HCT116 (cell line): ENCODE results near the gene GNS. TPM values are rescaled to one million over a fixed set of nuclear protein-coding genes. Genes with fewer than 3 reads are reported as not detected.

ENCODE experiments used
- ATAC-seq: fragments of 200-7000 bp; cut with Tn5 transposase; 2 replicates; pipeline ENCODE4 v1.9.1; 2020; ENCODE audit warnings: mild to moderate bottlenecking, moderate library complexity
- BruUV-seq: library from RNA; stranded (reverse); fragments of 400-500 nt; replicated peaks from 2 replicates; lab custom pipeline; 2021; lab: Mats Ljungman, UMichigan
- CTCF ChIA-PET: fragments of 300-600 bp; sonication (Branson Sonifier 250); formaldehyde crosslinking; loops from one replicate; lab custom pipeline; 2021; ENCODE audit warnings: antibody characterized with exemption; lab: Charles Lee
- POLR2A ChIA-PET: fragments of 300-600, 350-600 bp; sonication (Branson Sonifier 250); formaldehyde crosslinking; loops from one replicate; lab custom pipeline; 2021; ENCODE audit warnings: antibody characterized with exemption; lab: Charles Lee
- RAD21 ChIA-PET, 2 experiments: fragments of 300-600 bp; sonication (Branson Sonifier 250); formaldehyde crosslinking; loops; one replicate each; lab custom pipeline; 2023; ENCODE audit warnings: low total read pairs in 2 of 2; ENCODE audit not compliant: uncharacterized antibody in 2 of 2, unreplicated experiment in 2 of 2, low non-redundant PET in 1 of 2; lab: Charles Lee
- DNase-seq: peaks from one replicate; pipeline ENCODE4 v3.0.0-alpha.2; 2010; ENCODE audit warnings: low read depth, low spot score
- H2AFZ ChIP-seq: fragments of 200-600 bp; shearing (Covaris generic), sonication (generic); 2 replicates; pipeline ENCODE4 v1.6.1; 2017; ENCODE audit warnings: low read depth, mixed run types, mixed read lengths, antibody characterized with exemption, low read length; ENCODE audit not compliant: poor library complexity, severe bottlenecking
- H3K27ac ChIP-seq: 2 replicates; pipeline ENCODE4 v1.5.1; 2012; ENCODE audit warnings: low read depth, low read length
- H3K27me3 ChIP-seq: fragments of 200-600 bp; sonication (generic); 2 replicates; pipeline ENCODE4 v1.6.1; 2016; ENCODE audit warnings: mixed run types, low read length, mixed read lengths; ENCODE audit not compliant: insufficient read depth
- H3K36me3 ChIP-seq, 2 experiments: fragments of 200-500 bp in 1 of 2; fragments of 200-600 bp in 1 of 2; sonication (Bioruptor generic) in 1 of 2; sonication (generic) in 1 of 2; 2 replicates each; pipeline versions ENCODE4 v1.5.1 to v1.6.1; 2014 to 2016; ENCODE audit warnings: low read length in 2 of 2, inconsistent platforms in 1 of 2, mixed read lengths in 1 of 2, mixed run types in 1 of 2; ENCODE audit not compliant: insufficient read depth in 2 of 2, control insufficient read depth in 1 of 2
- H3K4me1 ChIP-seq, 2 experiments: fragments of 200-600 bp in 1 of 2; sonication (generic) in 1 of 2; 2 replicates each; pipeline versions ENCODE4 v1.5.1 to v1.6.1; 2012 to 2017; ENCODE audit warnings: low read length in 2 of 2, inconsistent platforms in 1 of 2, mild to moderate bottlenecking in 1 of 2, mixed read lengths in 1 of 2, mixed run types in 1 of 2, moderate library complexity in 1 of 2; ENCODE audit not compliant: insufficient read depth in 2 of 2, control insufficient read depth in 1 of 2
- H3K4me2 ChIP-seq: fragments of 200-600 bp; sonication (generic); 2 replicates; pipeline ENCODE4 v1.6.1; 2017; ENCODE audit warnings: mixed run types, low read length, mixed read lengths
- H3K4me3 ChIP-seq, 2 experiments: fragments of 200-600 bp in 1 of 2; sonication (generic) in 1 of 2; replicated peaks in 1 of 2; 2 replicates each; pipeline ENCODE4 v1.5.1; 2011 to 2016; ENCODE audit warnings: low read length in 2 of 2, control low read depth in 1 of 2, low read depth in 1 of 2, mild to moderate bottlenecking in 1 of 2, mixed read lengths in 1 of 2, mixed run types in 1 of 2
- H3K79me2 ChIP-seq: fragments of 200-600 bp; sonication (generic); 2 replicates; pipeline ENCODE4 v1.6.1; 2017; ENCODE audit warnings: mild to moderate bottlenecking, mixed run types, low read length, moderate library complexity, mixed read lengths; ENCODE audit not compliant: insufficient read depth
- H3K9ac ChIP-seq: fragments of 200-600 bp; sonication (generic); 2 replicates; pipeline ENCODE4 v1.6.1; 2016; ENCODE audit warnings: low read length, mixed read lengths
- H3K9me2 ChIP-seq: fragments of 200-600 bp; sonication (generic), shearing (Covaris generic); 2 replicates; pipeline ENCODE4 v1.6.1; 2017; ENCODE audit warnings: mixed run types, mild to moderate bottlenecking, moderate library complexity; ENCODE audit not compliant: insufficient read depth
- H3K9me3 ChIP-seq, 2 experiments: fragments of 200-500 bp in 1 of 2; fragments of 200-600 bp in 1 of 2; sonication (Bioruptor generic) in 1 of 2; sonication (generic) in 1 of 2; 2 replicates each; pipeline ENCODE4 v1.6.1; 2014 to 2017; ENCODE audit warnings: low read length in 2 of 2, mixed read lengths in 2 of 2, inconsistent platforms in 1 of 2, low read depth in 1 of 2, mild to moderate bottlenecking in 1 of 2, mixed run types in 1 of 2, moderate library complexity in 1 of 2; ENCODE audit not compliant: control insufficient read depth in 1 of 2, insufficient read depth in 1 of 2
- H4K20me1 ChIP-seq: fragments of 200-600 bp; sonication (generic), shearing (Covaris generic); 2 replicates; pipeline ENCODE4 v1.6.1; 2017; ENCODE audit warnings: mixed run types, mild to moderate bottlenecking, moderate library complexity; ENCODE audit not compliant: insufficient read depth
- ATF3 ChIP-seq: IDR thresholded peaks from 2 replicates; pipeline ENCODE4 v1.6.1; 2012
- CBX3 ChIP-seq: IDR thresholded peaks from 2 replicates; pipeline ENCODE4 v1.6.1; 2012; ENCODE audit warnings: low read depth
- CEBPB ChIP-seq: IDR thresholded peaks from 2 replicates; pipeline ENCODE4 v1.6.1; 2012; ENCODE audit warnings: low read depth
- EGR1 ChIP-seq: IDR thresholded peaks from 2 replicates; pipeline ENCODE4 v1.6.1; 2012; ENCODE audit warnings: low read depth
- ELF1 ChIP-seq: IDR thresholded peaks from 2 replicates; pipeline ENCODE4 v1.6.1; 2012; ENCODE audit warnings: low read depth, borderline replicate concordance
- EZH2 ChIP-seq: fragments of 200-600 bp; sonication (generic); IDR thresholded peaks from 2 replicates; pipeline ENCODE4 v1.6.1; 2017; ENCODE audit warnings: antibody characterized with exemption, mixed run types
- FOSL1 ChIP-seq: IDR thresholded peaks from 2 replicates; pipeline ENCODE4 v1.6.1; 2012; ENCODE audit warnings: low read depth
- JUND ChIP-seq: IDR thresholded peaks from 2 replicates; pipeline ENCODE4 v1.6.1; 2012
- POLR2A ChIP-seq: IDR thresholded peaks from 2 replicates; pipeline ENCODE4 v1.7.0; 2011; ENCODE audit warnings: borderline replicate concordance; ENCODE audit not compliant: insufficient read depth, insufficient read length; ENCODE audit errors: extremely low read depth
- POLR2AphosphoS5 ChIP-seq: IDR thresholded peaks from 2 replicates; pipeline ENCODE4 v1.6.1; 2011; ENCODE audit warnings: mild to moderate bottlenecking, low read depth, low read length, moderate library complexity
- RAD21 ChIP-seq: IDR thresholded peaks from 2 replicates; pipeline ENCODE4 v1.6.1; 2012; ENCODE audit warnings: low read depth, mild to moderate bottlenecking
- SIN3A ChIP-seq: IDR thresholded peaks from 2 replicates; pipeline ENCODE4 v1.6.1; 2012; ENCODE audit warnings: low read depth
- SP1 ChIP-seq: IDR thresholded peaks from 2 replicates; pipeline ENCODE4 v1.6.1; 2012; ENCODE audit warnings: low read depth
- TCF7L2 ChIP-seq: IDR thresholded peaks from 2 replicates; pipeline ENCODE4 v1.7.0; 2011; ENCODE audit warnings: borderline replicate concordance, inconsistent platforms; ENCODE audit not compliant: insufficient read depth, insufficient read length; ENCODE audit errors: extremely low read depth
- YY1 ChIP-seq: IDR thresholded peaks from 2 replicates; pipeline ENCODE4 v1.6.1; 2011; ENCODE audit warnings: low read length, low read depth, moderate library complexity, mild to moderate bottlenecking; ENCODE audit not compliant: insufficient replicate concordance; ENCODE audit errors: extremely low read depth
- ZFX ChIP-seq: fragments of 450-650 bp; IDR thresholded peaks from 2 replicates; pipeline ENCODE4 v1.6.1; 2017
- ZNF274 ChIP-seq: fragments of 200-500 bp; sonication (Bioruptor generic); IDR thresholded peaks from 2 replicates; pipeline ENCODE4 v1.6.1; 2014; ENCODE audit warnings: mild to moderate bottlenecking, low read depth, low read length, inconsistent platforms
- intact Hi-C: fragments of 100-400 bp; cut with micrococcal nuclease; formaldehyde crosslinking; loops from 2 replicates; pipeline ENCODE4 v1.10.0; 2022
- total RNA-seq: library from RNA; stranded (reverse); gene quantifications from one replicate; pipeline ENCODE4 v1.2.1, GENCODE V29; 2021; ENCODE audit not compliant: unreplicated experiment
- TF ChIP-seq, protein P1 (sequence below): IDR thresholded peaks from 2 replicates; pipeline ENCODE4 v1.6.1; 2012
- TF ChIP-seq, protein P2 (sequence below): IDR thresholded peaks from 2 replicates; pipeline ENCODE4 v1.6.1; 2012; ENCODE audit warnings: low read depth

GNS gene
- total RNA-seq, 1 experiment from 2014 or later: 45.7 TPM

- TF ChIP-seq ELF1 (no peak), ZNF274 (no peak)
Measured at GRCh38 chr12:64691795-64692583, 67.2 kb downstream of the GNS start (continued).

GRCh38 chr12:64691227-64691794, 67.9 kb downstream of the GNS start:
- no peaks in the 10 kb centered on the region for H3K9me2 ChIP-seq
- intact Hi-C loops: loop anchor here (10.0 kb wide), 1 partner anchor 867 kb away; no protein-coding TSS in a partner anchor
- BruUV-seq: no TSS peak
- H3K9ac ChIP-seq: no peak overlapping the region
- no peaks in the 10 kb centered on the region for H4K20me1 ChIP-seq
- TF ChIP-seq ZFX: no peak
- no peak for TF ChIP-seq ZNF274
- no peak for TF ChIP-seq POLR2AphosphoS5
- no peak for TF ChIP-seq SIN3A
- no peak for TF ChIP-seq CEBPB
- TF ChIP-seq, protein P1, sequence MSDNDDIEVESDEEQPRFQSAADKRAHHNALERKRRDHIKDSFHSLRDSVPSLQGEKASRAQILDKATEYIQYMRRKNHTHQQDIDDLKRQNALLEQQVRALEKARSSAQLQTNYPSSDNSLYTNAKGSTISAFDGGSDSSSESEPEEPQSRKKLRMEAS: no peak
- no peak for TF ChIP-seq RAD21
- no peak for TF ChIP-seq ATF3
- no peak for TF ChIP-seq EZH2
- no peak for TF ChIP-seq SP1
- no peak for TF ChIP-seq EGR1
- TF ChIP-seq POLR2A: no peak
- TF ChIP-seq ELF1: no peak
- TF ChIP-seq YY1: no peak
- TF ChIP-seq, protein P2, sequence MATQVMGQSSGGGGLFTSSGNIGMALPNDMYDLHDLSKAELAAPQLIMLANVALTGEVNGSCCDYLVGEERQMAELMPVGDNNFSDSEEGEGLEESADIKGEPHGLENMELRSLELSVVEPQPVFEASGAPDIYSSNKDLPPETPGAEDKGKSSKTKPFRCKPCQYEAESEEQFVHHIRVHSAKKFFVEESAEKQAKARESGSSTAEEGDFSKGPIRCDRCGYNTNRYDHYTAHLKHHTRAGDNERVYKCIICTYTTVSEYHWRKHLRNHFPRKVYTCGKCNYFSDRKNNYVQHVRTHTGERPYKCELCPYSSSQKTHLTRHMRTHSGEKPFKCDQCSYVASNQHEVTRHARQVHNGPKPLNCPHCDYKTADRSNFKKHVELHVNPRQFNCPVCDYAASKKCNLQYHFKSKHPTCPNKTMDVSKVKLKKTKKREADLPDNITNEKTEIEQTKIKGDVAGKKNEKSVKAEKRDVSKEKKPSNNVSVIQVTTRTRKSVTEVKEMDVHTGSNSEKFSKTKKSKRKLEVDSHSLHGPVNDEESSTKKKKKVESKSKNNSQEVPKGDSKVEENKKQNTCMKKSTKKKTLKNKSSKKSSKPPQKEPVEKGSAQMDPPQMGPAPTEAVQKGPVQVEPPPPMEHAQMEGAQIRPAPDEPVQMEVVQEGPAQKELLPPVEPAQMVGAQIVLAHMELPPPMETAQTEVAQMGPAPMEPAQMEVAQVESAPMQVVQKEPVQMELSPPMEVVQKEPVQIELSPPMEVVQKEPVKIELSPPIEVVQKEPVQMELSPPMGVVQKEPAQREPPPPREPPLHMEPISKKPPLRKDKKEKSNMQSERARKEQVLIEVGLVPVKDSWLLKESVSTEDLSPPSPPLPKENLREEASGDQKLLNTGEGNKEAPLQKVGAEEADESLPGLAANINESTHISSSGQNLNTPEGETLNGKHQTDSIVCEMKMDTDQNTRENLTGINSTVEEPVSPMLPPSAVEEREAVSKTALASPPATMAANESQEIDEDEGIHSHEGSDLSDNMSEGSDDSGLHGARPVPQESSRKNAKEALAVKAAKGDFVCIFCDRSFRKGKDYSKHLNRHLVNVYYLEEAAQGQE: no peak
- TF ChIP-seq CBX3: no peak
- TF ChIP-seq FOSL1: no peak
- TF ChIP-seq JUND: no peak
- no peak for TF ChIP-seq TCF7L2
- peaks cover 13% of the 10 kb centered on the region for H3K79me2 ChIP-seq
- peaks cover 7 to 15% of the 10 kb centered on the region in 2 experiments; a peak in 2 of 4 replicates for H3K4me1 ChIP-seq
- ChIA-PET RAD21 (no interaction called here), POLR2A (no interaction called here), CTCF (interaction anchor here (1.0 kb wide), 1 partner anchor 142 kb away, joined by 4 read pairs; no protein-coding TSS in a partner anchor)
- no peaks in the 10 kb centered on the region for H3K27me3 ChIP-seq
- no peak overlapping the region for H3K4me2 ChIP-seq
- H2AFZ ChIP-seq: no peak overlapping the region
- no peak overlapping the region for H3K4me3 ChIP-seq
- no peak for ATAC-seq
- H3K27ac ChIP-seq: no peak overlapping the region
- H3K36me3 ChIP-seq: peaks cover 15 to 31% of the 10 kb centered on the region in 2 experiments; a peak in 3 of 4 replicates
- DNase-seq: no peak
- no peaks in the 10 kb centered on the region for H3K9me3 ChIP-seq
